KMS-11 (cell line): ENCODE results near the gene KRT35.

Source experiments
- H2AFZ ChIP-seq: fragments of 200-600 bp; sonication (generic); 2 replicates; pipeline ENCODE4 v1.6.1; 2016; ENCODE audit warnings: antibody characterized with exemption, mixed run types, low read depth
- H3K27ac ChIP-seq: fragments of 200-600 bp; sonication (generic); 2 replicates; pipeline ENCODE4 v1.6.1; 2016; ENCODE audit warnings: mild to moderate bottlenecking, mixed run types
- H3K27me3 ChIP-seq: fragments of 200-600 bp; sonication (generic); 2 replicates; pipeline ENCODE4 v1.6.1; 2017; ENCODE audit warnings: mild to moderate bottlenecking, low read depth, mixed run types, moderate library complexity; ENCODE audit not compliant: insufficient read depth
- H3K36me3 ChIP-seq: fragments of 200-600 bp; sonication (generic); 2 replicates; pipeline ENCODE4 v1.6.1; 2017; ENCODE audit warnings: mild to moderate bottlenecking, mixed run types; ENCODE audit not compliant: insufficient read depth
- H3K4me1 ChIP-seq: fragments of 200-600 bp; sonication (generic); 2 replicates; pipeline ENCODE4 v1.6.1; 2016; ENCODE audit warnings: mild to moderate bottlenecking, low read depth, mixed run types; ENCODE audit not compliant: poor library complexity, severe bottlenecking
- H3K4me2 ChIP-seq: fragments of 200-600 bp; sonication (generic); 2 replicates; pipeline ENCODE4 v1.7.0; 2016; ENCODE audit warnings: mild to moderate bottlenecking, mixed run types
- H3K4me3 ChIP-seq: fragments of 200-600 bp; sonication (generic); IDR thresholded peaks from 2 replicates; pipeline ENCODE4 v1.6.1; 2017; ENCODE audit warnings: low read depth, low read length, mixed read lengths; ENCODE audit not compliant: insufficient read depth
- H3K79me2 ChIP-seq: fragments of 200-600 bp; sonication (generic); 2 replicates; pipeline ENCODE4 v1.6.1; 2016; ENCODE audit warnings: low read depth, mixed run types; ENCODE audit not compliant: insufficient read depth
- H3K9ac ChIP-seq: fragments of 200-600 bp; sonication (generic); 2 replicates; pipeline ENCODE4 v1.6.1; 2016; ENCODE audit warnings: mild to moderate bottlenecking, mixed run types
- H4K20me1 ChIP-seq: fragments of 200-600 bp; sonication (generic); 2 replicates; pipeline ENCODE4 v1.6.1; 2016; ENCODE audit warnings: mild to moderate bottlenecking, mixed run types; ENCODE audit not compliant: insufficient read depth
- TF ChIP-seq, protein P1 (sequence below): fragments of 200-600 bp; sonication (generic); conservative IDR thresholded peaks from 2 replicates; pipeline ENCODE4 v1.6.1; 2017; ENCODE audit warnings: low read depth, mild to moderate bottlenecking, antibody characterized with exemption, low read length, moderate library complexity, mixed read lengths

Gene KRT35

DNA sequence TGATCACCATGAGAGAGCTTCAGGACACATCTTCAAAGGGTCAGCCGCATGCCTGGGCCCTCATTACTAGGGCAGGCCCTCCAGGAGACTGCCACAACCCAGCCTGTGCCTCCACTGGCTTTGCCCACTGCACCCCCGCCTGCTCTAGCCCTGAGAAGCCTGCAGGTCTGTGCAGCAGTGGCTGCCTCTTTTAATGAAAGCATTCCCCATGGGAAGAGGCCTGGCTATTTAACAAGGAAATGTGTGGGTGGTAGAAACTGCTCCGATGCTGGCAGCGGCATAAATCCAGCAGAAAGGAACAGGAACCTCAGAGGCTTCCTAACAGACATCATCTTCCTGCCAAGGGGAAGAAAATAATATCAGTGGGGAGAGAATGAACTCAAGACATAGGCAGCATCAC, 13.4 kb downstream of the KRT35 start:
- H2AFZ ChIP-seq = no peak overlapping the region
- H3K9ac ChIP-seq = no peak overlapping the region
- no peak overlapping the region for H3K4me3 ChIP-seq
- no peaks in the 10 kb centered on the region for H3K79me2 ChIP-seq
- no peak overlapping the region for H3K27ac ChIP-seq
- H3K36me3 ChIP-seq = no peaks in the 10 kb centered on the region
- H4K20me1 ChIP-seq = no peaks in the 10 kb centered on the region
- no peaks in the 10 kb centered on the region for H3K27me3 ChIP-seq
- TF ChIP-seq, protein P1, sequence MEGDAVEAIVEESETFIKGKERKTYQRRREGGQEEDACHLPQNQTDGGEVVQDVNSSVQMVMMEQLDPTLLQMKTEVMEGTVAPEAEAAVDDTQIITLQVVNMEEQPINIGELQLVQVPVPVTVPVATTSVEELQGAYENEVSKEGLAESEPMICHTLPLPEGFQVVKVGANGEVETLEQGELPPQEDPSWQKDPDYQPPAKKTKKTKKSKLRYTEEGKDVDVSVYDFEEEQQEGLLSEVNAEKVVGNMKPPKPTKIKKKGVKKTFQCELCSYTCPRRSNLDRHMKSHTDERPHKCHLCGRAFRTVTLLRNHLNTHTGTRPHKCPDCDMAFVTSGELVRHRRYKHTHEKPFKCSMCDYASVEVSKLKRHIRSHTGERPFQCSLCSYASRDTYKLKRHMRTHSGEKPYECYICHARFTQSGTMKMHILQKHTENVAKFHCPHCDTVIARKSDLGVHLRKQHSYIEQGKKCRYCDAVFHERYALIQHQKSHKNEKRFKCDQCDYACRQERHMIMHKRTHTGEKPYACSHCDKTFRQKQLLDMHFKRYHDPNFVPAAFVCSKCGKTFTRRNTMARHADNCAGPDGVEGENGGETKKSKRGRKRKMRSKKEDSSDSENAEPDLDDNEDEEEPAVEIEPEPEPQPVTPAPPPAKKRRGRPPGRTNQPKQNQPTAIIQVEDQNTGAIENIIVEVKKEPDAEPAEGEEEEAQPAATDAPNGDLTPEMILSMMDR = no peak
- H3K4me2 ChIP-seq = no peak overlapping the region
- H3K4me1 ChIP-seq = no peaks in the 10 kb centered on the region

DNA sequence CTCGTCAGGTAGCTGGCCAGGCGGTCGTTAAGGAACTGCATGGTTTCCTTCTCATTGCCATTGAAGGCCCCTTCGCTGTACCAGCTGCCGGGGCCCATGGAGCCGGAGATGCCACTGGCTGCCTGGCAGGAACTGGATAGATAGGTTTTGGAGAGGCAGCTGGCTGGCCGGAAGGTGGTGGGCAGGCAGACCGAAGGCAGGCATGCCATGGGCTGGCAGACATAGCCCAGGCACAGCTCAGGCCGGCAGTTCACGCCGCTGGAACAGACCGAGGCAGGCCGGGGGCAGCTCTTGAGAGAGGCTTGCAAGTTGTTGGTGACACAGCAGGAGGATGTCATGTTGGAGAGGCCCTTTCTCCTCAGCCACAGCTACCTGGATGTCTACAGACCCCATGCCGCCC, 14.0 kb downstream of the KRT35 start, which contains the start of gene KRT32:
TSS of gene KRT32 (minus strand) at position 399 of the 400 bp plus-strand sequence. CDS start at position 338, 61 bp downstream.
- Histone ChIP-seq H3K27me3 (no peaks in the 10 kb centered on the region), H3K4me2 (no peak within 1 kb of the TSS), H3K9ac (no peak within 1 kb of the TSS), H3K27ac (no peak within 1 kb of the TSS), H3K36me3 (no peaks in the 10 kb centered on the region), H3K4me3 (no peak within 1 kb of the TSS), H3K79me2 (no peaks in the 10 kb centered on the region), H2AFZ (no peak within 1 kb of the TSS), H4K20me1 (no peaks in the 10 kb centered on the region), H3K4me1 (no peaks in the 10 kb centered on the region)
- TF ChIP-seq, protein P1 = no peak

GRCh38 chr17:41464682-41465081, 16.3 kb downstream of the KRT35 start:
- Histone ChIP-seq H3K4me2 (no peak overlapping the region), H2AFZ (no peak overlapping the region), H3K27me3 (no peaks in the 10 kb centered on the region), H3K27ac (no peak overlapping the region), H3K4me1 (no peaks in the 10 kb centered on the region), H3K4me3 (no peak overlapping the region), H3K9ac (no peak overlapping the region), H3K79me2 (no peaks in the 10 kb centered on the region), H4K20me1 (no peaks in the 10 kb centered on the region), H3K36me3 (no peaks in the 10 kb centered on the region)
- TF ChIP-seq, protein P1 = no peak

GRCh38 chr17:41464173-41464572, 16.8 kb downstream of the KRT35 start:
- no peaks in the 10 kb centered on the region for H3K27me3 ChIP-seq
- H3K9ac ChIP-seq = no peak overlapping the region
- H3K36me3 ChIP-seq = no peaks in the 10 kb centered on the region
- H3K4me3 ChIP-seq = no peak overlapping the region
- no peak overlapping the region for H3K27ac ChIP-seq
- no peak overlapping the region for H2AFZ ChIP-seq
- TF ChIP-seq, protein P1 = no peak
- H3K4me2 ChIP-seq = no peak overlapping the region
- no peaks in the 10 kb centered on the region for H4K20me1 ChIP-seq
- H3K79me2 ChIP-seq = no peaks in the 10 kb centered on the region
- H3K4me1 ChIP-seq = no peaks in the 10 kb centered on the region
